GM19023 (cell line): Measurements from ENCODE around the gene JAKMIP2.

Source experiments
- ATAC-seq: cut with Tn5 transposase; IDR thresholded peaks from one replicate; pipeline ENCODE4 v1.9.1; 2021; ENCODE audit warnings: mild to moderate bottlenecking, moderate library complexity; ENCODE audit not compliant: unreplicated experiment

Gene JAKMIP2

GRCh38 chr5:147789820-147790219, 7.3 kb upstream of the JAKMIP2 start:
- no peak for ATAC-seq

- no peak for ATAC-seq
Observed at GRCh38 chr5:147788023-147788422, 5.5 kb upstream of the JAKMIP2 start.

- ATAC-seq: no peak
Observed at GRCh38 chr5:147786142-147786541, 3.6 kb upstream of the JAKMIP2 start.

GRCh38 chr5:147784146-147784987, 1.8 kb upstream of the JAKMIP2 start:
- no peak for ATAC-seq

GRCh38 chr5:147780924-147781573, 1.5 kb downstream of the JAKMIP2 start:
- no peak for ATAC-seq

GRCh38 chr5:147779694-147780093, 2.8 kb downstream of the JAKMIP2 start:
- ATAC-seq: no peak

- ATAC-seq: no peak
Observed at GRCh38 chr5:147776989-147777388, 5.5 kb downstream of the JAKMIP2 start.

GRCh38 chr5:147773587-147773986, 8.9 kb downstream of the JAKMIP2 start:
- no peak for ATAC-seq

- no peak for ATAC-seq
Observed at GRCh38 chr5:147773139-147773538, 9.4 kb downstream of the JAKMIP2 start.

GRCh38 chr5:147767048-147767447, 15.5 kb downstream of the JAKMIP2 start:
- no peak for ATAC-seq

GRCh38 chr5:147763791-147764525, 18.6 kb downstream of the JAKMIP2 start:
- no peak for ATAC-seq

GRCh38 chr5:147760086-147760875, 22.2 kb downstream of the JAKMIP2 start:
- no peak for ATAC-seq

- no peak for ATAC-seq
Observed at GRCh38 chr5:147759441-147759840, 23.1 kb downstream of the JAKMIP2 start.

- ATAC-seq: no peak
Observed at GRCh38 chr5:147756566-147756965, 26.0 kb downstream of the JAKMIP2 start.

GRCh38 chr5:147754372-147755122, 28.0 kb downstream of the JAKMIP2 start:
- ATAC-seq: no peak

- ATAC-seq: no peak
Observed at GRCh38 chr5:147753765-147754164, 28.8 kb downstream of the JAKMIP2 start.

GRCh38 chr5:147752666-147753290, 29.8 kb downstream of the JAKMIP2 start:
- no peak for ATAC-seq

- no peak for ATAC-seq
Observed at GRCh38 chr5:147752033-147752432, 30.5 kb downstream of the JAKMIP2 start.

- ATAC-seq: no peak
Observed at GRCh38 chr5:147751156-147751830, 31.2 kb downstream of the JAKMIP2 start.
